ENCODE measurements around the gene ARAP3. TPM values are rescaled to one million over a fixed set of nuclear protein-coding genes. Genes with fewer than 3 reads are reported as not detected.

The ARAP3 gene
- total RNA-seq, 1 experiment from 2014 or later: 27.6 TPM

- H4K8ac ChIP-seq (replicated peaks; ENCODE audit: insufficient read length, low read depth, low read length): no peak overlapping the region
- H3K23me2 ChIP-seq (ENCODE audit: insufficient read length, low read depth, low read length, poor library complexity, severe bottlenecking): peaks cover 8% of the 10 kb centered on the region
- no peak overlapping the region for H2BK12ac ChIP-seq (ENCODE audit: insufficient read length, low read depth, low read length)
- H2BK15ac ChIP-seq (ENCODE audit: low read depth, low read length): no peak overlapping the region
- no peak overlapping the region for H4K91ac ChIP-seq (ENCODE audit: insufficient read length, low read depth, low read length)
- no peak overlapping the region for H2BK120ac ChIP-seq (ENCODE audit: low read depth, low read length, poor library complexity, severe bottlenecking)
- peaks cover 7% of the 10 kb centered on the region; the same call in 1 of the 2 replicates for H3K27me3 Mint-ChIP-seq (ENCODE audit: low read depth)
- H3K4me1 ChIP-seq (ENCODE audit: insufficient read depth, low read length): no peaks in the 10 kb centered on the region; the same call in 1 of the 2 replicates
- no peaks in the 10 kb centered on the region for H3K79me2 ChIP-seq (ENCODE audit: insufficient read depth, low read length)
- no peaks in the 10 kb centered on the region for H4K20me1 ChIP-seq (ENCODE audit: control insufficient read depth, insufficient read depth, insufficient read length)
- no peak overlapping the region for H2AK5ac ChIP-seq (ENCODE audit: insufficient read length, low read length)
- no CpG with 5 or more reads among the region's 3 CpGs for WGBS (ENCODE audit: extremely low coverage, insufficient read length, low lambda C conversion rate)
- no peak overlapping the region for H4K5ac ChIP-seq (ENCODE audit: insufficient read length, low read depth, low read length)
- H3T11ph ChIP-seq (ENCODE audit: low read length): no peak overlapping the region
- peaks cover 19 to 23% of the 10 kb centered on the region in 2 experiments for H3K4me1 Mint-ChIP-seq
- TF ChIP-seq CTCF (conservative IDR thresholded peaks at IDR 0.05): no peak
- no peak overlapping the region for H3K9ac ChIP-seq (ENCODE audit: extremely low read depth, insufficient read length, low read length)
- H3K4ac ChIP-seq (ENCODE audit: low read depth, low read length): no peak overlapping the region
- DNase-seq: no peak
- H3K23ac ChIP-seq (ENCODE audit: insufficient read length, low read depth, low read length): no peak overlapping the region
- H2BK5ac ChIP-seq (ENCODE audit: insufficient read length, low read length): no peak overlapping the region
- H3K9me3 Mint-ChIP-seq: no peaks in the 10 kb centered on the region
- no peak overlapping the region for H3K56ac ChIP-seq (ENCODE audit: insufficient read length, low read depth, low read length)
- no peak overlapping the region for H2BK20ac ChIP-seq (ENCODE audit: low read depth, low read length, poor library complexity, severe bottlenecking)
- no peaks in the 10 kb centered on the region for H3K27me3 ChIP-seq (ENCODE audit: insufficient read depth, low read length)
- H3K9me3 ChIP-seq (ENCODE audit: control insufficient read depth, low read depth, low read length): no peaks in the 10 kb centered on the region
- no peak overlapping the region for H3K14ac ChIP-seq (ENCODE audit: insufficient read depth, low read length)
- H2AFZ ChIP-seq (ENCODE audit: low read length): no peak overlapping the region
- H3K27ac ChIP-seq (ENCODE audit: insufficient read length, low read depth, low read length): no peak overlapping the region
- no peak overlapping the region; a peak in 1 of 7 replicates for H3K27ac Mint-ChIP-seq
- H3K79me1 ChIP-seq (ENCODE audit: insufficient read depth, low read depth, low read length, poor library complexity, severe bottlenecking): no peaks in the 10 kb centered on the region
- no peak overlapping the region for H3K4me2 ChIP-seq (ENCODE audit: insufficient read depth, insufficient read length, low read length)
- peaks cover 12 to 32% (median 25%) of the 10 kb centered on the region in 3 experiments; a peak in 6 of 7 replicates for H3K36me3 Mint-ChIP-seq (ENCODE audit: insufficient read depth in 1 of 3, low read depth in 3 of 3)
- no peak overlapping the region for H3K18ac ChIP-seq (ENCODE audit: insufficient read length, low read depth, low read length)
- no peak overlapping the region for H3K4me3 Mint-ChIP-seq
Observed at GRCh38 chr5:141647851-141648250, 34.2 kb downstream of the ARAP3 start.

All from H9 (cell line).